HEK293 (cell line): ENCODE results near the gene CCDC150.
A peak's percentile ranks its signal among the peaks of the same experiment; 100 is the strongest.

ENCODE experiments used
- CTCF ChIA-PET: fragments of 350-600 bp; formaldehyde crosslinking; extraction: SDS; loops from one replicate; lab custom pipeline; 2021; ENCODE audit warnings: antibody characterized with exemption; lab: Yijun Ruan, JAX
- POLR2A ChIA-PET: fragments of 300-600 bp; formaldehyde crosslinking; extraction: SDS; loops from one replicate; lab custom pipeline; 2020; ENCODE audit warnings: antibody characterized with exemption, inconsistent platforms; lab: Yijun Ruan, JAX
- H3K27ac ChIP-seq: fragments of 200-500 bp; sonication (Bioruptor generic); 2 replicates; pipeline ENCODE4 v1.5.1; 2014; ENCODE audit warnings: low read depth, low read length, control low read depth, inconsistent platforms; ENCODE audit errors: extremely low read depth
- H3K36me3 ChIP-seq, 2 experiments: fragments of 200-500 bp in 1 of 2; sonication (Bioruptor generic) in 1 of 2; 1 replicate in 1 of 2; 2 replicates in 1 of 2; pipeline ENCODE4 v1.5.1; 2014 to 2017; ENCODE audit warnings: inconsistent platforms in 2 of 2, low read length in 2 of 2; ENCODE audit not compliant: control insufficient read depth in 2 of 2, insufficient read depth in 1 of 2
- H3K4me1 ChIP-seq: fragments of 200-500 bp; sonication (Bioruptor generic); 2 replicates; pipeline ENCODE4 v1.5.1; 2014; ENCODE audit warnings: mild to moderate bottlenecking, low read length, inconsistent platforms; ENCODE audit not compliant: control insufficient read depth, insufficient read depth
- H3K4me3 ChIP-seq: 2 replicates; pipeline ENCODE4 v1.5.1; 2011; ENCODE audit warnings: low read depth, mild to moderate bottlenecking, control low read depth, low read length, moderate library complexity
- H3K9me3 ChIP-seq: fragments of 200-500 bp; sonication (Bioruptor generic); 2 replicates; pipeline ENCODE4 v1.5.1; 2014; ENCODE audit warnings: low read depth, low read length, inconsistent platforms; ENCODE audit not compliant: control insufficient read depth, insufficient read depth
- KLF10 ChIP-seq: fragments of 450-650 bp; IDR thresholded peaks from 2 replicates; pipeline ENCODE4 v1.5.1; 2018; ENCODE audit warnings: missing biosample characterization, mild to moderate bottlenecking, missing genetic modification characterization
- OVOL3 ChIP-seq: fragments of 450-650 bp; formaldehyde crosslinking; IDR thresholded peaks from 2 replicates; pipeline ENCODE4 v1.5.1; 2016; ENCODE audit warnings: missing biosample characterization, missing genetic modification characterization
- TCF7L2 ChIP-seq: IDR thresholded peaks from 2 replicates; pipeline ENCODE4 v1.6.1; 2011; ENCODE audit warnings: low read depth, mild to moderate bottlenecking, inconsistent platforms, low read length, moderate library complexity, borderline replicate concordance
- ZFHX2 ChIP-seq: fragments of 450-650 bp; formaldehyde crosslinking; conservative IDR thresholded peaks from 2 replicates; pipeline ENCODE4 v1.5.1; 2016; ENCODE audit warnings: missing biosample characterization, missing genetic modification characterization
- ZNF24 ChIP-seq: fragments of 450-650 bp; formaldehyde crosslinking; IDR thresholded peaks from 2 replicates; pipeline ENCODE4 v1.5.1; 2016; ENCODE audit warnings: missing biosample characterization, missing genetic modification characterization
- ZNF366 ChIP-seq: fragments of 450-650 bp; formaldehyde crosslinking; conservative IDR thresholded peaks from 2 replicates; pipeline ENCODE4 v1.5.1; 2016; ENCODE audit warnings: missing biosample characterization, missing genetic modification characterization
- ZNF416 ChIP-seq: fragments of 450-650 bp; formaldehyde crosslinking; IDR thresholded peaks from 2 replicates; pipeline ENCODE4 v1.5.1; 2016; ENCODE audit warnings: missing biosample characterization, missing genetic modification characterization
- ZNF48 ChIP-seq: fragments of 450-650 bp; formaldehyde crosslinking; IDR thresholded peaks from 2 replicates; pipeline ENCODE4 v1.5.1; 2016; ENCODE audit warnings: missing biosample characterization, missing genetic modification characterization
- ZNF510 ChIP-seq: fragments of 450-650 bp; formaldehyde crosslinking; IDR thresholded peaks from 2 replicates; pipeline ENCODE4 v1.5.1; 2018; ENCODE audit warnings: mild to moderate bottlenecking, missing genetic modification characterization, missing biosample characterization; ENCODE audit not compliant: insufficient replicate concordance
- ZNF549 ChIP-seq: fragments of 450-650 bp; IDR thresholded peaks from 2 replicates; pipeline ENCODE4 v1.5.1; 2018; ENCODE audit warnings: missing biosample characterization, missing genetic modification characterization, mild to moderate bottlenecking, inconsistent platforms, moderate library complexity
- ZNF560 ChIP-seq: fragments of 450-650 bp; formaldehyde crosslinking; IDR thresholded peaks from 2 replicates; pipeline ENCODE4 v1.5.1; 2017; ENCODE audit warnings: missing biosample characterization, missing genetic modification characterization, borderline replicate concordance
- ZNF791 ChIP-seq: fragments of 450-650 bp; formaldehyde crosslinking; IDR thresholded peaks from 2 replicates; pipeline ENCODE4 v1.5.1; 2016; ENCODE audit warnings: missing biosample characterization, missing genetic modification characterization
- TF ChIP-seq, protein P1 (sequence below): fragments of 450-650 bp; formaldehyde crosslinking; IDR thresholded peaks from 2 replicates; pipeline ENCODE4 v1.5.1; 2016; ENCODE audit warnings: missing biosample characterization, missing genetic modification characterization
- TF ChIP-seq, protein P2 (sequence below): fragments of 450-650 bp; formaldehyde crosslinking; optimal IDR thresholded peaks from 2 replicates; pipeline ENCODE3; 2016; ENCODE audit warnings: missing biosample characterization, mild to moderate bottlenecking, missing genetic modification characterization
- TF ChIP-seq, protein P3 (sequence below): fragments of 450-650 bp; formaldehyde crosslinking; IDR thresholded peaks from 2 replicates; pipeline ENCODE4 v1.5.1; 2017; ENCODE audit warnings: missing biosample characterization, missing genetic modification characterization
- TF ChIP-seq, protein P4 (sequence below): fragments of 450-650 bp; formaldehyde crosslinking; IDR thresholded peaks from 2 replicates; pipeline ENCODE4 v1.5.1; 2016; ENCODE audit warnings: missing biosample characterization, missing genetic modification characterization

Gene CCDC150

DNA sequence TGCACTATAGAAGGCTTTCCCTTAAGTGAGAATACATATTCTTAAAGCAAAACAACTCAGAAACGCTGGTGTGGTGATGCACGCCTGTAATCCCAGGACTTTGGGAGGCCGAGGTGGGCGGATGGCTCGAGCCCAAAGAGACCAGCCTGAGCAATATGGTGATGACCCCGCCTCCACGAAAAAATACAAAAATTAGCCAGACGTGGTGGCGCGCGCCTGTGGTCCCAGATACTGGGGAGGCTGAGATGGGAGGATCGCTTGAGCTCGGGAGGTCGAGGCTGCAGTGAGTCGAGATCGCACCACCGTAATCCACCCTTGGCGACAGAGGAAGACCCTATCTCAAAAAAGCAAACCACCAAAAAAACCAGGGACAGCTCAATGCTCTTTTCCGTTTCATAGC lies 750 bp upstream of the CCDC150 start (continued):
- TF ChIP-seq, protein P1, sequence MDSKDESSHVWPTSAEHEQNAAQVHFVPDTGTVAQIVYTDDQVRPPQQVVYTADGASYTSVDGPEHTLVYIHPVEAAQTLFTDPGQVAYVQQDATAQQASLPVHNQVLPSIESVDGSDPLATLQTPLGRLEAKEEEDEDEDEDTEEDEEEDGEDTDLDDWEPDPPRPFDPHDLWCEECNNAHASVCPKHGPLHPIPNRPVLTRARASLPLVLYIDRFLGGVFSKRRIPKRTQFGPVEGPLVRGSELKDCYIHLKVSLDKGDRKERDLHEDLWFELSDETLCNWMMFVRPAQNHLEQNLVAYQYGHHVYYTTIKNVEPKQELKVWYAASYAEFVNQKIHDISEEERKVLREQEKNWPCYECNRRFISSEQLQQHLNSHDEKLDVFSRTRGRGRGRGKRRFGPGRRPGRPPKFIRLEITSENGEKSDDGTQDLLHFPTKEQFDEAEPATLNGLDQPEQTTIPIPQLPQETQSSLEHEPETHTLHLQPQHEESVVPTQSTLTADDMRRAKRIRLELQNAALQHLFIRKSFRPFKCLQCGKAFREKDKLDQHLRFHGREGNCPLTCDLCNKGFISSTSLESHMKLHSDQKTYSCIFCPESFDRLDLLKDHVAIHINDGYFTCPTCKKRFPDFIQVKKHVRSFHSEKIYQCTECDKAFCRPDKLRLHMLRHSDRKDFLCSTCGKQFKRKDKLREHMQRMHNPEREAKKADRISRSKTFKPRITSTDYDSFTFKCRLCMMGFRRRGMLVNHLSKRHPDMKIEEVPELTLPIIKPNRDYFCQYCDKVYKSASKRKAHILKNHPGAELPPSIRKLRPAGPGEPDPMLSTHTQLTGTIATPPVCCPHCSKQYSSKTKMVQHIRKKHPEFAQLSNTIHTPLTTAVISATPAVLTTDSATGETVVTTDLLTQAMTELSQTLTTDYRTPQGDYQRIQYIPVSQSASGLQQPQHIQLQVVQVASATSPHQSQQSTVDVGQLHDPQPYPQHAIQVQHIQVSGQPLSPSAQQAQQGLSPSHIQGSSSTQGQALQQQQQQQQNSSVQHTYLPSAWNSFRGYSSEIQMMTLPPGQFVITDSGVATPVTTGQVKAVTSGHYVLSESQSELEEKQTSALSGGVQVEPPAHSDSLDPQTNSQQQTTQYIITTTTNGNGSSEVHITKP (tag by site-specific recombination): no peak
- TF ChIP-seq ZNF366 (tag by site-specific recombination) (no peak), ZNF510 (no peak), ZNF791 (tag by site-specific recombination) (no peak), OVOL3 (tag by site-specific recombination) (no peak), ZNF549 (tag by site-specific recombination) (no peak)

DNA sequence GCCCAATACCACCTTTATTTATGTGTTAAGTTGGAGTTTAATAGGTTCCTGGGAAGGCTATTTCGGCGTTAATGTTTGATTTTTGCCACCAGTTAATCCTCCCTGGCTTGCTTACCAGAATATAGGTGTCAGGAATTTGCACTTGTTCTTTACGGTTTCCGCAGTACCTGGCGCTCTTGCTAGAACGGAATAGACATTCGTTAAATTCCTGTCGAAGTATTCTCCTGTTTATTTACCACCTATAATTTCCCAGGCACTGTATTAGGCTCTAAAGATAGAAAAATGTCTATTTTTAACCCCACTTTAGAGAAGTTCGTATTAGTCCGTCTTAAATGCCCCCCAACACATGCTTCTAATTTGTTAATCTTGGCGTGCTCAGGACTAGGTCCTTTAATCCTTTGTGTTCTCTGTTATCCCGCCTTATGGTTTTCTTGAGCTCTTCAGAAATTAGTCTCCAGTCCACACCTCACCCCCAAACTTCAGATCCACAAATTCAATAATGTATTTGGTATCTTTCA lies 575 bp downstream of the CCDC150 start:
- Histone ChIP-seq H3K4me1 (peaks cover 2% of the 10 kb centered on the region; the same call in 1 of the 2 replicates), H3K36me3 (peaks cover 0 to 2% of the 10 kb centered on the region in 2 experiments; a peak in 2 of 3 replicates), H3K4me3 (peak overlapping the region; percentile 92), H3K27ac (peak overlapping the region; percentile 60), H3K9me3 (no peaks in the 10 kb centered on the region)
- TF ChIP-seq, protein P2, sequence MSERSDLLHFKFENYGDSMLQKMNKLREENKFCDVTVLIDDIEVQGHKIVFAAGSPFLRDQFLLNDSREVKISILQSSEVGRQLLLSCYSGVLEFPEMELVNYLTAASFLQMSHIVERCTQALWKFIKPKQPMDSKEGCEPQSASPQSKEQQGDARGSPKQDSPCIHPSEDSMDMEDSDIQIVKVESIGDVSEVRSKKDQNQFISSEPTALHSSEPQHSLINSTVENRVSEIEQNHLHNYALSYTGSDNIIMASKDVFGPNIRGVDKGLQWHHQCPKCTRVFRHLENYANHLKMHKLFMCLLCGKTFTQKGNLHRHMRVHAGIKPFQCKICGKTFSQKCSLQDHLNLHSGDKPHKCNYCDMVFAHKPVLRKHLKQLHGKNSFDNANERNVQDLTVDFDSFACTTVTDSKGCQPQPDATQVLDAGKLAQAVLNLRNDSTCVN: no peak
- TF ChIP-seq, protein P3, sequence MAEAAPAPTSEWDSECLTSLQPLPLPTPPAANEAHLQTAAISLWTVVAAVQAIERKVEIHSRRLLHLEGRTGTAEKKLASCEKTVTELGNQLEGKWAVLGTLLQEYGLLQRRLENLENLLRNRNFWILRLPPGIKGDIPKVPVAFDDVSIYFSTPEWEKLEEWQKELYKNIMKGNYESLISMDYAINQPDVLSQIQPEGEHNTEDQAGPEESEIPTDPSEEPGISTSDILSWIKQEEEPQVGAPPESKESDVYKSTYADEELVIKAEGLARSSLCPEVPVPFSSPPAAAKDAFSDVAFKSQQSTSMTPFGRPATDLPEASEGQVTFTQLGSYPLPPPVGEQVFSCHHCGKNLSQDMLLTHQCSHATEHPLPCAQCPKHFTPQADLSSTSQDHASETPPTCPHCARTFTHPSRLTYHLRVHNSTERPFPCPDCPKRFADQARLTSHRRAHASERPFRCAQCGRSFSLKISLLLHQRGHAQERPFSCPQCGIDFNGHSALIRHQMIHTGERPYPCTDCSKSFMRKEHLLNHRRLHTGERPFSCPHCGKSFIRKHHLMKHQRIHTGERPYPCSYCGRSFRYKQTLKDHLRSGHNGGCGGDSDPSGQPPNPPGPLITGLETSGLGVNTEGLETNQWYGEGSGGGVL (tag by site-specific recombination): 0 out of 2 replicates have a peak, but pooled peaks have one; percentile 3
- 0 out of 2 replicates have a peak, but pooled peaks have one; percentile 18 for TF ChIP-seq KLF10 (tag by site-specific recombination)
- ChIA-PET POLR2A (interaction anchor here (0.9 to 1.3 kb wide), 4 partner anchors 21 to 159 kb away, joined by 3 to 9 read pairs (median 4); partner anchors contain the start of genes GTF3C3 and HECW2), CTCF (interaction anchor here (0.6 to 1.3 kb wide), 3 partner anchors 38 to 111 kb away, joined by 3 read pairs; no protein-coding TSS in a partner anchor)

DNA sequence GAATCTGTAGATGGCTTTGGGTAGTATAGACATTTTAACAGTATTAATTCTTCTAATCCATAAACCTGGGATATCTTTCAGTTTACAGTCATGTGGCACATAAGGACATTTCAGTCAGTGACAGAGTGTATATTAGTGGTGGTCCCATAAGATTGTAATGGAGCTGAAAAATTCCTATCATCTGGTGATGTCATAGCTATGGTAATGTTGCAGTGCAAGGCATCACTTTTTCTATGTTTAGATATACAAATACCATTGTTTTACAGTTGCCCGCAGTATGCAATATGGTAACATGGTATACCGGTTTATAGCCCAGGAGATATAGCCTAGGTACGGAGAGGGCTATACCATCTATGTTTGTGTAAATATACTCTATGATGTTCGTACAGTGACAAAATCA lies 9.7 kb downstream of the CCDC150 start:
- H3K36me3 ChIP-seq: peaks cover 13 to 69% of the 10 kb centered on the region in 2 experiments; a peak in 2 of 3 replicates
- CTCF ChIA-PET: no interaction called here

More for the DNA sequence above, 9.7 kb downstream of the CCDC150 start:
- Histone ChIP-seq H3K9me3 (no peaks in the 10 kb centered on the region), H3K4me1 (no peaks in the 10 kb centered on the region), H3K4me3 (no peak overlapping the region), H3K27ac (no peak overlapping the region)
- TF ChIP-seq, protein P4, sequence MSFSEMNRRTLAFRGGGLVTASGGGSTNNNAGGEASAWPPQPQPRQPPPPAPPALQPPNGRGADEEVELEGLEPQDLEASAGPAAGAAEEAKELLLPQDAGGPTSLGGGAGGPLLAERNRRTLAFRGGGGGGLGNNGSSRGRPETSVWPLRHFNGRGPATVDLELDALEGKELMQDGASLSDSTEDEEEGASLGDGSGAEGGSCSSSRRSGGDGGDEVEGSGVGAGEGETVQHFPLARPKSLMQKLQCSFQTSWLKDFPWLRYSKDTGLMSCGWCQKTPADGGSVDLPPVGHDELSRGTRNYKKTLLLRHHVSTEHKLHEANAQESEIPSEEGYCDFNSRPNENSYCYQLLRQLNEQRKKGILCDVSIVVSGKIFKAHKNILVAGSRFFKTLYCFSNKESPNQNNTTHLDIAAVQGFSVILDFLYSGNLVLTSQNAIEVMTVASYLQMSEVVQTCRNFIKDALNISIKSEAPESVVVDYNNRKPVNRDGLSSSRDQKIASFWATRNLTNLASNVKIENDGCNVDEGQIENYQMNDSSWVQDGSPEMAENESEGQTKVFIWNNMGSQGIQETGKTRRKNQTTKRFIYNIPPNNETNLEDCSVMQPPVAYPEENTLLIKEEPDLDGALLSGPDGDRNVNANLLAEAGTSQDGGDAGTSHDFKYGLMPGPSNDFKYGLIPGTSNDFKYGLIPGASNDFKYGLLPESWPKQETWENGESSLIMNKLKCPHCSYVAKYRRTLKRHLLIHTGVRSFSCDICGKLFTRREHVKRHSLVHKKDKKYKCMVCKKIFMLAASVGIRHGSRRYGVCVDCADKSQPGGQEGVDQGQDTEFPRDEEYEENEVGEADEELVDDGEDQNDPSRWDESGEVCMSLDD: no peak
- TF ChIP-seq ZFHX2 (tag by site-specific recombination) (no peak), ZNF416 (no peak), TCF7L2 (no peak), KLF10 (tag by site-specific recombination) (no peak), ZNF24 (tag by site-specific recombination) (no peak), ZNF48 (no peak), ZNF560 (tag by site-specific recombination) (no peak)
- POLR2A ChIA-PET: no interaction called here
